H1 (cell line): ENCODE measurements around the gene SEMA4F. TPM values are rescaled to one million over a fixed set of nuclear protein-coding genes. Genes with fewer than 3 reads are reported as not detected.

Source experiments
- ASH2L ChIP-seq: fragments of 200-600, 300-600 bp; sonication (generic); IDR thresholded peaks from one replicate; pipeline ENCODE4 v1.7.1; 2017; ENCODE audit warnings: low read length
- EZH2 ChIP-seq: fragments of 200-600 bp; sonication (generic); IDR thresholded peaks from 2 replicates; pipeline ENCODE4 v1.7.1; 2012; ENCODE audit warnings: low read depth, mild to moderate bottlenecking, moderate library complexity, low read length, inconsistent platforms; ENCODE audit not compliant: severe bottlenecking
- JUN ChIP-seq: IDR thresholded peaks from 2 replicates; pipeline ENCODE4 v1.6.1; 2011; ENCODE audit warnings: low read depth, mild to moderate bottlenecking, improper control_type of control experiment, low read length
- PHF8 ChIP-seq: fragments of 200-600 bp; sonication (generic); conservative IDR thresholded peaks from 2 replicates; pipeline ENCODE4 v1.7.1; 2012; ENCODE audit warnings: low read depth, mild to moderate bottlenecking, inconsistent platforms, low read length, moderate library complexity
- POLR2AphosphoS5 ChIP-seq: IDR thresholded peaks from 2 replicates; pipeline ENCODE4 v1.6.1; 2011; ENCODE audit warnings: low read depth, low read length
- SIN3A ChIP-seq, 2 experiments: IDR thresholded peaks in 1 of 2; conservative IDR thresholded peaks in 1 of 2; 2 replicates each; pipeline ENCODE4 v1.6.1; 2011 to 2012; ENCODE audit warnings: low read length in 2 of 2, improper control_type of control experiment in 1 of 2, low read depth in 1 of 2, mild to moderate bottlenecking in 1 of 2
- polyA plus RNA-seq, 7 experiments: library from polyadenylated mRNA; depleted of rRNA in 3 of 7; stranded (reverse) in 5 of 7; unstranded in 2 of 7; fragments of >200 nt in 5 of 7; fragments of 200-250 nt in 2 of 7; gene quantifications; 1 replicate in 5 of 7; 2 replicates in 1 of 7; 4 replicates in 1 of 7; pipeline versions ENCODE4 v1.2.1 to v1.2.3, GENCODE V29; 2011 to 2013; ENCODE audit warnings: missing spikeins in 2 of 7, mixed read lengths in 2 of 7
- total RNA-seq: library from RNA; stranded (reverse); fragmentation: NEBNext Ultra II Directional; extraction: Animal tissue kit (Norgen Biotek cat#: 25700); gene quantifications from 2 replicates; pipeline ENCODE4 v1.2.1, GENCODE V29; 2021
- TF ChIP-seq, protein P1 (sequence below): fragments of 300-600 bp; sonication (generic); IDR thresholded peaks from 2 replicates; pipeline ENCODE4 v1.7.1; 2012; ENCODE audit warnings: low read length, moderate library complexity, mild to moderate bottlenecking, inconsistent platforms; ENCODE audit not compliant: insufficient replicate concordance
- TF ChIP-seq, protein P2 (sequence below): IDR thresholded peaks from 2 replicates; pipeline ENCODE4 v1.6.1; 2011; ENCODE audit warnings: low read depth, mild to moderate bottlenecking, low read length; ENCODE audit not compliant: insufficient read depth

Gene SEMA4F
- total and polyA plus RNA-seq, 2 of the 8 experiments (the other 6 are each of a cell fraction or from before 2014, with no cell fraction given): 3.3 to 3.4 TPM

- TF ChIP-seq EZH2: no peak
- no peak for TF ChIP-seq ASH2L
- no peak for TF ChIP-seq POLR2AphosphoS5
- TF ChIP-seq, protein P1, sequence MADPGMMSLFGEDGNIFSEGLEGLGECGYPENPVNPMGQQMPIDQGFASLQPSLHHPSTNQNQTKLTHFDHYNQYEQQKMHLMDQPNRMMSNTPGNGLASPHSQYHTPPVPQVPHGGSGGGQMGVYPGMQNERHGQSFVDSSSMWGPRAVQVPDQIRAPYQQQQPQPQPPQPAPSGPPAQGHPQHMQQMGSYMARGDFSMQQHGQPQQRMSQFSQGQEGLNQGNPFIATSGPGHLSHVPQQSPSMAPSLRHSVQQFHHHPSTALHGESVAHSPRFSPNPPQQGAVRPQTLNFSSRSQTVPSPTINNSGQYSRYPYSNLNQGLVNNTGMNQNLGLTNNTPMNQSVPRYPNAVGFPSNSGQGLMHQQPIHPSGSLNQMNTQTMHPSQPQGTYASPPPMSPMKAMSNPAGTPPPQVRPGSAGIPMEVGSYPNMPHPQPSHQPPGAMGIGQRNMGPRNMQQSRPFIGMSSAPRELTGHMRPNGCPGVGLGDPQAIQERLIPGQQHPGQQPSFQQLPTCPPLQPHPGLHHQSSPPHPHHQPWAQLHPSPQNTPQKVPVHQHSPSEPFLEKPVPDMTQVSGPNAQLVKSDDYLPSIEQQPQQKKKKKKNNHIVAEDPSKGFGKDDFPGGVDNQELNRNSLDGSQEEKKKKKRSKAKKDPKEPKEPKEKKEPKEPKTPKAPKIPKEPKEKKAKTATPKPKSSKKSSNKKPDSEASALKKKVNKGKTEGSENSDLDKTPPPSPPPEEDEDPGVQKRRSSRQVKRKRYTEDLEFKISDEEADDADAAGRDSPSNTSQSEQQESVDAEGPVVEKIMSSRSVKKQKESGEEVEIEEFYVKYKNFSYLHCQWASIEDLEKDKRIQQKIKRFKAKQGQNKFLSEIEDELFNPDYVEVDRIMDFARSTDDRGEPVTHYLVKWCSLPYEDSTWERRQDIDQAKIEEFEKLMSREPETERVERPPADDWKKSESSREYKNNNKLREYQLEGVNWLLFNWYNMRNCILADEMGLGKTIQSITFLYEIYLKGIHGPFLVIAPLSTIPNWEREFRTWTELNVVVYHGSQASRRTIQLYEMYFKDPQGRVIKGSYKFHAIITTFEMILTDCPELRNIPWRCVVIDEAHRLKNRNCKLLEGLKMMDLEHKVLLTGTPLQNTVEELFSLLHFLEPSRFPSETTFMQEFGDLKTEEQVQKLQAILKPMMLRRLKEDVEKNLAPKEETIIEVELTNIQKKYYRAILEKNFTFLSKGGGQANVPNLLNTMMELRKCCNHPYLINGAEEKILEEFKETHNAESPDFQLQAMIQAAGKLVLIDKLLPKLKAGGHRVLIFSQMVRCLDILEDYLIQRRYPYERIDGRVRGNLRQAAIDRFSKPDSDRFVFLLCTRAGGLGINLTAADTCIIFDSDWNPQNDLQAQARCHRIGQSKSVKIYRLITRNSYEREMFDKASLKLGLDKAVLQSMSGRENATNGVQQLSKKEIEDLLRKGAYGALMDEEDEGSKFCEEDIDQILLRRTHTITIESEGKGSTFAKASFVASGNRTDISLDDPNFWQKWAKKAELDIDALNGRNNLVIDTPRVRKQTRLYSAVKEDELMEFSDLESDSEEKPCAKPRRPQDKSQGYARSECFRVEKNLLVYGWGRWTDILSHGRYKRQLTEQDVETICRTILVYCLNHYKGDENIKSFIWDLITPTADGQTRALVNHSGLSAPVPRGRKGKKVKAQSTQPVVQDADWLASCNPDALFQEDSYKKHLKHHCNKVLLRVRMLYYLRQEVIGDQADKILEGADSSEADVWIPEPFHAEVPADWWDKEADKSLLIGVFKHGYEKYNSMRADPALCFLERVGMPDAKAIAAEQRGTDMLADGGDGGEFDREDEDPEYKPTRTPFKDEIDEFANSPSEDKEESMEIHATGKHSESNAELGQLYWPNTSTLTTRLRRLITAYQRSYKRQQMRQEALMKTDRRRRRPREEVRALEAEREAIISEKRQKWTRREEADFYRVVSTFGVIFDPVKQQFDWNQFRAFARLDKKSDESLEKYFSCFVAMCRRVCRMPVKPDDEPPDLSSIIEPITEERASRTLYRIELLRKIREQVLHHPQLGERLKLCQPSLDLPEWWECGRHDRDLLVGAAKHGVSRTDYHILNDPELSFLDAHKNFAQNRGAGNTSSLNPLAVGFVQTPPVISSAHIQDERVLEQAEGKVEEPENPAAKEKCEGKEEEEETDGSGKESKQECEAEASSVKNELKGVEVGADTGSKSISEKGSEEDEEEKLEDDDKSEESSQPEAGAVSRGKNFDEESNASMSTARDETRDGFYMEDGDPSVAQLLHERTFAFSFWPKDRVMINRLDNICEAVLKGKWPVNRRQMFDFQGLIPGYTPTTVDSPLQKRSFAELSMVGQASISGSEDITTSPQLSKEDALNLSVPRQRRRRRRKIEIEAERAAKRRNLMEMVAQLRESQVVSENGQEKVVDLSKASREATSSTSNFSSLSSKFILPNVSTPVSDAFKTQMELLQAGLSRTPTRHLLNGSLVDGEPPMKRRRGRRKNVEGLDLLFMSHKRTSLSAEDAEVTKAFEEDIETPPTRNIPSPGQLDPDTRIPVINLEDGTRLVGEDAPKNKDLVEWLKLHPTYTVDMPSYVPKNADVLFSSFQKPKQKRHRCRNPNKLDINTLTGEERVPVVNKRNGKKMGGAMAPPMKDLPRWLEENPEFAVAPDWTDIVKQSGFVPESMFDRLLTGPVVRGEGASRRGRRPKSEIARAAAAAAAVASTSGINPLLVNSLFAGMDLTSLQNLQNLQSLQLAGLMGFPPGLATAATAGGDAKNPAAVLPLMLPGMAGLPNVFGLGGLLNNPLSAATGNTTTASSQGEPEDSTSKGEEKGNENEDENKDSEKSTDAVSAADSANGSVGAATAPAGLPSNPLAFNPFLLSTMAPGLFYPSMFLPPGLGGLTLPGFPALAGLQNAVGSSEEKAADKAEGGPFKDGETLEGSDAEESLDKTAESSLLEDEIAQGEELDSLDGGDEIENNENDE: no peak
- no peak for TF ChIP-seq SIN3A (conservative IDR thresholded peaks at IDR 0.05 in 1 of 2, IDR thresholded peaks at IDR 0.05 in 1 of 2; ENCODE audit: low read depth in 1 of 2, low read length in 2 of 2)
- TF ChIP-seq, protein P2, sequence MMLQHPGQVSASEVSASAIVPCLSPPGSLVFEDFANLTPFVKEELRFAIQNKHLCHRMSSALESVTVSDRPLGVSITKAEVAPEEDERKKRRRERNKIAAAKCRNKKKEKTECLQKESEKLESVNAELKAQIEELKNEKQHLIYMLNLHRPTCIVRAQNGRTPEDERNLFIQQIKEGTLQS: no peak
- no peak for TF ChIP-seq PHF8
- TF ChIP-seq JUN: no peak
These were observed 52.7 kb downstream of the SEMA4F start (continued) for GRCh38 chr2:74706741-74707140.
